Stimulated activated CD4-positive, alpha-beta T cell treated with anti-CD3 and anti-CD28 coated beads, Interleukin-1b, Interleukin-23, amount 100 ng/mL, for 48 hours (primary cell): ENCODE measurements around the gene GLA.

ENCODE experiments used
- DNase-seq: peaks from one replicate; pipeline ENCODE4 v3.0.0-alpha.2; 2020

The GLA gene

GRCh38 chrX:101407748-101408531 lies at the start of gene GLA, which contains the start of gene HNRNPH2:
Gene GLA, minus strand, starts transcription at chrX:101407925. Its CDS starts 22 bp downstream, at chrX:101407903.
Gene HNRNPH2, plus strand, starts transcription at chrX:101408222. Its CDS starts 3,767 bp downstream, at chrX:101411989.
- DNase-seq = peak; percentile 90

GRCh38 chrX:101452056-101452455 lies 44.3 kb upstream of the GLA start:
- DNase-seq = no peak

- DNase-seq = no peak
These were observed 43.2 kb upstream of the GLA start for GRCh38 chrX:101450961-101451360.

- DNase-seq = no peak
These were observed 42.4 kb upstream of the GLA start for GRCh38 chrX:101450085-101450484.

- DNase-seq = no peak
These were observed 41.6 kb upstream of the GLA start for GRCh38 chrX:101449279-101449678.

GRCh38 chrX:101442085-101442484 lies 34.4 kb upstream of the GLA start:
- no peak for DNase-seq

- no peak for DNase-seq
These were observed 22.8 kb upstream of the GLA start for GRCh38 chrX:101430457-101431078.

- no peak for DNase-seq
These were observed 22.2 kb upstream of the GLA start for GRCh38 chrX:101429934-101430333.

GRCh38 chrX:101427954-101428353 lies 20.2 kb upstream of the GLA start:
- DNase-seq = no peak

- no peak for DNase-seq
These were observed 11.8 kb upstream of the GLA start for GRCh38 chrX:101419489-101419888.

GRCh38 chrX:101417981-101418841 lies 10.5 kb upstream of the GLA start:
- peak; percentile 20 for DNase-seq

- DNase-seq = no peak
These were observed 9.5 kb upstream of the GLA start for GRCh38 chrX:101417190-101417589.

- no peak for DNase-seq
These were observed 9.0 kb upstream of the GLA start for GRCh38 chrX:101416691-101417090.

- no peak for DNase-seq
These were observed 7.7 kb upstream of the GLA start for GRCh38 chrX:101415180-101416145.

- DNase-seq = no peak
These were observed 4.3 kb upstream of the GLA start for GRCh38 chrX:101411984-101412383.

- no peak for DNase-seq
These were observed 2.7 kb upstream of the GLA start for GRCh38 chrX:101410461-101410860.

GRCh38 chrX:101409043-101409442 lies 1.3 kb upstream of the GLA start:
- DNase-seq = no peak

- no peak for DNase-seq
These were observed 762 bp upstream of the GLA start for GRCh38 chrX:101408532-101408841.

GRCh38 chrX:101407167-101407747 lies 468 bp downstream of the GLA start:
- DNase-seq = no peak

GRCh38 chrX:101399825-101400224 lies 7.9 kb downstream of the GLA start:
- no peak for DNase-seq

- no peak for DNase-seq
These were observed 9.0 kb downstream of the GLA start for GRCh38 chrX:101398694-101399093.

GRCh38 chrX:101397779-101398178 lies 9.9 kb downstream of the GLA start:
- DNase-seq = no peak
